Thyroid gland (tissue), 4 donors: ENCODE measurements around the gene HEG1. TPM values are rescaled to one million over a fixed set of nuclear protein-coding genes. Genes with fewer than 3 reads are reported as not detected.

Experiments used
- DNase-seq, 2 donors: peaks; one replicate each; pipeline ENCODE4 v3.0.0-alpha.2; 2019
- H3K27ac ChIP-seq, 3 donors: fragments of 200-600 bp; sonication (generic); 1 replicate in 2 of 3; 2 replicates in 1 of 3; pipeline ENCODE4 v1.5.1; 2016 to 2019; ENCODE audit warnings: mild to moderate bottlenecking in 1 of 3, moderate library complexity in 1 of 3
- H3K27me3 ChIP-seq: fragments of 200-600 bp; sonication (generic); one replicate; pipeline ENCODE4 v1.5.1; 2019
- H3K36me3 ChIP-seq, 2 donors: fragments of 200-600 bp; sonication (generic); one replicate each; pipeline ENCODE4 v1.5.1; 2016 to 2019
- H3K4me1 ChIP-seq, 2 donors: fragments of 200-600 bp; sonication (generic); one replicate each; pipeline ENCODE4 v1.5.1; 2017 to 2019
- H3K4me3 ChIP-seq, 3 donors: fragments of 200-600 bp; sonication (generic); replicated peaks in 1 of 3; 1 replicate in 2 of 3; 2 replicates in 1 of 3; pipeline ENCODE4 v1.5.1; 2016; ENCODE audit warnings: mild to moderate bottlenecking in 1 of 3
- H3K9me3 ChIP-seq: fragments of 200-600 bp; sonication (generic); one replicate; pipeline ENCODE4 v1.5.1; 2017
- CTCF ChIP-seq, 6 experiments: fragments of 200-600 bp in 3 of 6; fragments of 450-650 bp in 3 of 6; sonication (generic) in 3 of 6; IDR thresholded peaks; one replicate each; pipeline ENCODE4 v1.5.1; 2016 to 2019; ENCODE audit warnings: antibody characterized with exemption in 6 of 6, mild to moderate bottlenecking in 2 of 6, inconsistent platforms in 1 of 6, moderate library complexity in 1 of 6
- POLR2A ChIP-seq, 2 donors: fragments of 450-650 bp; IDR thresholded peaks; one replicate each; pipeline ENCODE4 v1.6.1; 2017; ENCODE audit warnings: antibody characterized with exemption in 2 of 2, mild to moderate bottlenecking in 2 of 2, moderate library complexity in 1 of 2
- WGBS, 2 donors: methylation state at CpG; one replicate each; pipeline ENCODE4 v1.1.5; 2017; 5-methylcytosine and 5-hydroxymethylcytosine counted together
- intact Hi-C: fragments of 100-400 bp; cut with DNase I; formaldehyde crosslinking; loops from one replicate; pipeline ENCODE4 v1.15.1; 2023
- total RNA-seq, 4 donors: library from RNA; depleted of rRNA; stranded (reverse); fragments of >200 nt; gene quantifications; one replicate each; pipeline ENCODE4 v1.2.3, GENCODE V29; 2016

The HEG1 gene
- total RNA-seq, 4 donors from 2014 or later: 91.4 to 266 (median 199) TPM

- Histone ChIP-seq H3K4me1 (peaks cover 26 to 36% of the 10 kb centered on the region in 2 donors), H3K27ac (peak overlapping the region; percentile 50 to 87 (median 81)), H3K9me3 (no peaks in the 10 kb centered on the region), H3K27me3 (no peaks in the 10 kb centered on the region), H3K36me3 (no peaks in the 10 kb centered on the region), H3K4me3 (no peak overlapping the region)
- WGBS, 2 donors: 19 to 31% methylated on average over 7 of the region's 7 CpGs
- peak; percentile 72 to 80 for DNase-seq
- intact Hi-C loops: loop anchor here (5.0 kb wide), 1 partner anchor 84 kb away; no protein-coding TSS in a partner anchor
- TF ChIP-seq POLR2A (IDR thresholded peaks at IDR 0.05) (no peak), CTCF (IDR thresholded peaks at IDR 0.05) (no peak)
Measured at GRCh38 chr3:125062904-125063618, 7.3 kb upstream of the HEG1 start.

- Histone ChIP-seq H3K4me3 (no peak overlapping the region), H3K27me3 (no peaks in the 10 kb centered on the region), H3K27ac (peak overlapping the region; percentile 2 to 87 (median 63)), H3K9me3 (no peaks in the 10 kb centered on the region), H3K4me1 (peaks cover 27 to 46% of the 10 kb centered on the region in 2 donors), H3K36me3 (no peaks in the 10 kb centered on the region)
- WGBS, 2 donors: 64 to 82% methylated on average over 5 of the region's 5 CpGs
- TF ChIP-seq CTCF (IDR thresholded peaks at IDR 0.05): no peak
- TF ChIP-seq POLR2A (IDR thresholded peaks at IDR 0.05): no peak
- DNase-seq: no peak
- intact Hi-C loops: loop anchor here (5.0 kb wide), 1 partner anchor 86 kb away; no protein-coding TSS in a partner anchor
Measured at GRCh38 chr3:125061646-125062045, 5.8 kb upstream of the HEG1 start.

- intact Hi-C loops: loop anchor here (5.0 kb wide), 1 partner anchor 86 kb away; no protein-coding TSS in a partner anchor
- DNase-seq: peak in 1 of 2 donors; percentile 34
Measured at GRCh38 chr3:125061170-125061569, 5.4 kb upstream of the HEG1 start.

GRCh38 chr3:125059488-125060245 is 3.9 kb upstream of the HEG1 start:
- DNase-seq: no peak
- 80 to 81% methylated on average over 6 to 7 of the region's 7 CpGs for WGBS, 2 donors
- H3K4me3 ChIP-seq: no peak overlapping the region
- no peaks in the 10 kb centered on the region for H3K36me3 ChIP-seq
- no peak overlapping the region for H3K27ac ChIP-seq
- H3K4me1 ChIP-seq: peaks cover 32 to 51% of the 10 kb centered on the region in 2 donors
- TF ChIP-seq CTCF (IDR thresholded peaks at IDR 0.05) (no peak), POLR2A (IDR thresholded peaks at IDR 0.05) (no peak)
- no peaks in the 10 kb centered on the region for H3K9me3 ChIP-seq
- no peaks in the 10 kb centered on the region for H3K27me3 ChIP-seq
- intact Hi-C loops: loop anchor here (5.0 kb wide), 1 partner anchor 88 kb away; no protein-coding TSS in a partner anchor

More at GRCh38 chr3:125061170-125061569, 5.4 kb upstream of the HEG1 start:
- H3K4me1 ChIP-seq: peaks cover 31 to 51% of the 10 kb centered on the region in 2 donors
- H3K4me3 ChIP-seq: no peak overlapping the region
- peak overlapping the region; percentile 2 to 87 (median 63) for H3K27ac ChIP-seq
- no peaks in the 10 kb centered on the region for H3K36me3 ChIP-seq
- TF ChIP-seq POLR2A (IDR thresholded peaks at IDR 0.05) (no peak), CTCF (IDR thresholded peaks at IDR 0.05) (no peak)
- WGBS, 2 donors: 45 to 52% methylated on average over 4 of the region's 4 CpGs
- no peaks in the 10 kb centered on the region for H3K27me3 ChIP-seq
- H3K9me3 ChIP-seq: no peaks in the 10 kb centered on the region
